Liver (tissue), 9 donors: Measurements from ENCODE around the gene PTCRA. TPM values are rescaled to one million over a fixed set of nuclear protein-coding genes. Genes with fewer than 3 reads are reported as not detected.

Source experiments
- DNase-seq: peaks from one replicate; pipeline ENCODE4 v3.0.0-alpha.2; 2017; ENCODE audit warnings: low spot score
- H3K27ac ChIP-seq, 2 donors: one replicate each; pipeline ENCODE4 v1.7.0; 2013; ENCODE audit warnings: inconsistent platforms in 2 of 2, low read length in 2 of 2, control low read depth in 1 of 2, low read depth in 1 of 2, mild to moderate bottlenecking in 1 of 2
- H3K27me3 ChIP-seq, 4 donors: one replicate each; pipeline versions ENCODE4 v1.6.1 to v1.7.0; 2013; ENCODE audit warnings: low read length in 3 of 4, inconsistent platforms in 1 of 4, mild to moderate bottlenecking in 1 of 4, moderate library complexity in 1 of 4; ENCODE audit not compliant: control insufficient read depth in 4 of 4, insufficient read depth in 4 of 4
- H3K36me3 ChIP-seq, 4 donors: one replicate each; pipeline versions ENCODE4 v1.6.1 to v1.7.0; 2013; ENCODE audit warnings: low read length in 3 of 4, mild to moderate bottlenecking in 3 of 4, low read depth in 1 of 4, moderate library complexity in 1 of 4; ENCODE audit not compliant: control insufficient read depth in 4 of 4, insufficient read depth in 3 of 4
- H3K4me1 ChIP-seq, 4 donors: one replicate each; pipeline versions ENCODE4 v1.6.1 to v1.7.0; 2013; ENCODE audit warnings: low read length in 3 of 4, mild to moderate bottlenecking in 3 of 4, moderate library complexity in 1 of 4; ENCODE audit not compliant: control insufficient read depth in 4 of 4, insufficient read depth in 4 of 4
- H3K4me3 ChIP-seq, 3 donors: one replicate each; pipeline versions ENCODE4 v1.6.1 to v1.7.0; 2013; ENCODE audit warnings: low read length in 3 of 3, control low read depth in 1 of 3, low read depth in 1 of 3, mild to moderate bottlenecking in 1 of 3
- H3K9ac ChIP-seq, 2 donors: one replicate each; pipeline ENCODE4 v1.7.0; 2013; ENCODE audit warnings: low read length in 2 of 2, mild to moderate bottlenecking in 2 of 2, moderate library complexity in 2 of 2, control low read depth in 1 of 2, low read depth in 1 of 2
- H3K9me3 ChIP-seq, 4 donors: one replicate each; pipeline versions ENCODE4 v1.6.1 to v1.7.0; 2013; ENCODE audit warnings: low read length in 3 of 4; ENCODE audit not compliant: control insufficient read depth in 4 of 4
- EGR1 ChIP-seq, 2 donors: IDR thresholded peaks; 2 replicates each; pipeline ENCODE4 v1.6.1; 2016 to 2018; ENCODE audit warnings: antibody characterized with exemption in 2 of 2, low read depth in 2 of 2
- FOXA1 ChIP-seq: IDR thresholded peaks from 2 replicates; pipeline ENCODE4 v1.6.1; 2016; ENCODE audit warnings: antibody characterized with exemption
- FOXA2 ChIP-seq: IDR thresholded peaks from 2 replicates; pipeline ENCODE4 v1.6.1; 2016; ENCODE audit warnings: antibody characterized with exemption
- GABPA ChIP-seq, 2 donors: IDR thresholded peaks in 1 of 2; conservative IDR thresholded peaks in 1 of 2; 2 replicates each; pipeline ENCODE4 v1.6.1; 2016; ENCODE audit warnings: antibody characterized with exemption in 2 of 2, mild to moderate bottlenecking in 1 of 2, moderate library complexity in 1 of 2
- HNF4A ChIP-seq, 2 donors: conservative IDR thresholded peaks; 2 replicates each; pipeline ENCODE4 v1.6.1; 2016; ENCODE audit warnings: antibody characterized with exemption in 2 of 2, mild to moderate bottlenecking in 2 of 2
- HNF4G ChIP-seq: IDR thresholded peaks from 2 replicates; pipeline ENCODE4 v1.6.1; 2016; ENCODE audit warnings: antibody characterized with exemption
- JUND ChIP-seq, 2 donors: IDR thresholded peaks; 2 replicates each; pipeline ENCODE4 v1.6.1; 2016; ENCODE audit warnings: antibody characterized with exemption in 2 of 2
- NR2F2 ChIP-seq: IDR thresholded peaks from 2 replicates; pipeline ENCODE4 v1.6.1; 2016; ENCODE audit warnings: antibody characterized with exemption
- RAD21 ChIP-seq, 2 donors: IDR thresholded peaks; 2 replicates each; pipeline ENCODE4 v1.6.1; 2016; ENCODE audit warnings: antibody characterized with exemption in 2 of 2, mild to moderate bottlenecking in 2 of 2
- RXRA ChIP-seq, 2 donors: IDR thresholded peaks; 2 replicates each; pipeline ENCODE4 v1.6.1; 2017 to 2018; ENCODE audit warnings: antibody characterized with exemption in 2 of 2, mild to moderate bottlenecking in 1 of 2
- SP1 ChIP-seq: IDR thresholded peaks from 2 replicates; pipeline ENCODE4 v1.6.1; 2018; ENCODE audit warnings: antibody characterized with exemption, mild to moderate bottlenecking
- TAF1 ChIP-seq: conservative IDR thresholded peaks from 2 replicates; pipeline ENCODE4 v1.6.1; 2016; ENCODE audit warnings: antibody characterized with exemption, mild to moderate bottlenecking
- YY1 ChIP-seq: IDR thresholded peaks from 2 replicates; pipeline ENCODE4 v1.6.1; 2016; ENCODE audit warnings: antibody characterized with exemption, mild to moderate bottlenecking
- WGBS: extraction: QIAGEN DNeasy Blood & Tissue Kit; methylation state at CpG from one replicate; pipeline ENCODE4 v1.1.7; 2013; 5-methylcytosine and 5-hydroxymethylcytosine counted together
- polyA plus RNA-seq, 2 donors: library from polyadenylated mRNA; stranded (reverse) in 1 of 2; unstranded in 1 of 2; fragments of 200-250 nt in 1 of 2; fragments of >200 nt in 1 of 2; fragmentation: Nextera tagmentation in 1 of 2; extraction: Ambion mirVana in 1 of 2; gene quantifications; one replicate each; pipeline versions ENCODE4 v1.2.1 to v1.2.3, GENCODE V29; 2013 to 2015
- total RNA-seq, 2 donors: library from RNA; depleted of rRNA; stranded (reverse); fragments of >200 nt; gene quantifications; one replicate each; pipeline ENCODE4 v1.2.3, GENCODE V29; 2014
- TF ChIP-seq, protein P1 (sequence below): IDR thresholded peaks from 2 replicates; pipeline ENCODE4 v1.6.1; 2016; ENCODE audit warnings: antibody characterized with exemption, mild to moderate bottlenecking
- TF ChIP-seq, protein P2 (sequence below): IDR thresholded peaks from 2 replicates; pipeline ENCODE4 v1.6.1; 2016; ENCODE audit warnings: antibody characterized with exemption
- TF ChIP-seq, protein P3 (sequence below): IDR thresholded peaks from 2 replicates; pipeline ENCODE4 v1.6.1; 2016; ENCODE audit warnings: antibody characterized with exemption
- TF ChIP-seq, protein P4 (sequence below): IDR thresholded peaks from 2 replicates; pipeline ENCODE4 v1.6.1; 2016; ENCODE audit warnings: antibody characterized with exemption
- TF ChIP-seq, protein P5 (sequence below): fragments of 150-350 bp; IDR thresholded peaks from 2 replicates; pipeline ENCODE4 v1.5.1; 2017; ENCODE audit warnings: improper control_type of control experiment, low read depth, low read length; ENCODE audit not compliant: missing input control
- donor health status: healthy.
- donor health status: healthy.
- donor health status: healthy.
- donor health status: healthy.
- donor health status: healthy.

PTCRA gene
- total and polyA plus RNA-seq, 4 donors = 0.63 to 1.1 TPM; not detected in 2

DNA sequence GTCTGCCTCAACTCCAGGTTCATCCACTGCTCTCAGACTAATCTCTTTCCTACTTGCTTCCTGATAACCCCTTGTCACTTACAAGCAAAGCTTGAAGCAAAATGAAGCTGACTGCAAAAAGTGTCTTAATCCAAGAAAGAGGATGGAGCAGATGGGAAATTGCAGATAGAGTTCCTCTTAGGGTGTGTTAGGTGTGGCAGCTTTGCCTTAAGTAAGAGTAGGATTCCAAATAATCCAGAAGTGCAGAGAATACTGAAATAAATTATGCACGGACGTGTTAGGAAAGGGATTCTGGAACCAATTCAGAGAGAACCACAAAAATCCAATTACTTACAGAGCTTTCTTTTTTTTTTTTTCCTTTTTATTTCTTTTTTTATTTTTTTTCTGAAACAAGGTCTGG is 42.5 kb upstream of the PTCRA start:
- no peak overlapping the region for H3K4me3 ChIP-seq
- no peak overlapping the region for H3K27ac ChIP-seq
- H3K4me1 ChIP-seq = peaks cover 0 to 7% (median 4%) of the 10 kb centered on the region in 4 donors
- H3K9ac ChIP-seq = no peak overlapping the region
- no peaks in the 10 kb centered on the region for H3K9me3 ChIP-seq
- TF ChIP-seq NR2F2 (no peak), GABPA (IDR thresholded peaks at IDR 0.05 in 1 of 2, conservative IDR thresholded peaks at IDR 0.05 in 1 of 2) (no peak), TAF1 (no peak), FOXA2 (no peak), SP1 (no peak), RXRA (IDR thresholded peaks at IDR 0.05) (no peak), FOXA1 (no peak), JUND (IDR thresholded peaks at IDR 0.05) (no peak)
- TF ChIP-seq, protein P1, sequence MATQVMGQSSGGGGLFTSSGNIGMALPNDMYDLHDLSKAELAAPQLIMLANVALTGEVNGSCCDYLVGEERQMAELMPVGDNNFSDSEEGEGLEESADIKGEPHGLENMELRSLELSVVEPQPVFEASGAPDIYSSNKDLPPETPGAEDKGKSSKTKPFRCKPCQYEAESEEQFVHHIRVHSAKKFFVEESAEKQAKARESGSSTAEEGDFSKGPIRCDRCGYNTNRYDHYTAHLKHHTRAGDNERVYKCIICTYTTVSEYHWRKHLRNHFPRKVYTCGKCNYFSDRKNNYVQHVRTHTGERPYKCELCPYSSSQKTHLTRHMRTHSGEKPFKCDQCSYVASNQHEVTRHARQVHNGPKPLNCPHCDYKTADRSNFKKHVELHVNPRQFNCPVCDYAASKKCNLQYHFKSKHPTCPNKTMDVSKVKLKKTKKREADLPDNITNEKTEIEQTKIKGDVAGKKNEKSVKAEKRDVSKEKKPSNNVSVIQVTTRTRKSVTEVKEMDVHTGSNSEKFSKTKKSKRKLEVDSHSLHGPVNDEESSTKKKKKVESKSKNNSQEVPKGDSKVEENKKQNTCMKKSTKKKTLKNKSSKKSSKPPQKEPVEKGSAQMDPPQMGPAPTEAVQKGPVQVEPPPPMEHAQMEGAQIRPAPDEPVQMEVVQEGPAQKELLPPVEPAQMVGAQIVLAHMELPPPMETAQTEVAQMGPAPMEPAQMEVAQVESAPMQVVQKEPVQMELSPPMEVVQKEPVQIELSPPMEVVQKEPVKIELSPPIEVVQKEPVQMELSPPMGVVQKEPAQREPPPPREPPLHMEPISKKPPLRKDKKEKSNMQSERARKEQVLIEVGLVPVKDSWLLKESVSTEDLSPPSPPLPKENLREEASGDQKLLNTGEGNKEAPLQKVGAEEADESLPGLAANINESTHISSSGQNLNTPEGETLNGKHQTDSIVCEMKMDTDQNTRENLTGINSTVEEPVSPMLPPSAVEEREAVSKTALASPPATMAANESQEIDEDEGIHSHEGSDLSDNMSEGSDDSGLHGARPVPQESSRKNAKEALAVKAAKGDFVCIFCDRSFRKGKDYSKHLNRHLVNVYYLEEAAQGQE = no peak
- TF ChIP-seq, protein P2, sequence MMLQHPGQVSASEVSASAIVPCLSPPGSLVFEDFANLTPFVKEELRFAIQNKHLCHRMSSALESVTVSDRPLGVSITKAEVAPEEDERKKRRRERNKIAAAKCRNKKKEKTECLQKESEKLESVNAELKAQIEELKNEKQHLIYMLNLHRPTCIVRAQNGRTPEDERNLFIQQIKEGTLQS = no peak
- peaks cover 0 to 4% (median 0%) of the 10 kb centered on the region in 4 donors for H3K36me3 ChIP-seq
- no peak for DNase-seq
- no peaks in the 10 kb centered on the region for H3K27me3 ChIP-seq
- WGBS = 82% methylated on average over 2 of the region's 2 CpGs

DNA sequence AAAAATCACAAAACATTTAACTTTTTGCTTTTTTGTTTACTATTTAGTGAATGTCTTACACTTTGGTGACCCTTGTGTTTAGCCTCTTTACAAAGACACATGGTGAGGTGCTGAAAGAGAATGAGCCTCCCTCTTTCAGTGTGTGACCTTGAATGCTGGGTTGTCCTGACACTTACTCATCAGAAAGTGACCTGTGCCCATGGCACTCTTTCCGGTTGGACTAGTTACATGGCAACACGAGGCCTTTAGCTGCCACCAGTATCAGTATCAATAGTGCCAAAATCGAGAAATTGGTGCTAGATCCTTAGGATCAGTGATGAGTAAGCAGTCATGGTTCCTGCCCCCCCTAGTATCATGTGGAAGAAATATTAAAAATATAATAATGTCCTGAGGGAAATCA is 38.2 kb upstream of the PTCRA start:
- 32% methylated on average over 3 of the region's 3 CpGs for WGBS
- H3K9me3 ChIP-seq = no peaks in the 10 kb centered on the region
- H3K4me3 ChIP-seq = no peak overlapping the region
- peaks cover 4 to 19% (median 13%) of the 10 kb centered on the region in 4 donors for H3K4me1 ChIP-seq
- peaks cover 0 to 4% (median 0%) of the 10 kb centered on the region in 4 donors for H3K36me3 ChIP-seq
- no peak for DNase-seq
- no peaks in the 10 kb centered on the region for H3K27me3 ChIP-seq
- TF ChIP-seq GABPA (IDR thresholded peaks at IDR 0.05 in 1 of 2, conservative IDR thresholded peaks at IDR 0.05 in 1 of 2) (peak in 1 of 2 donors; percentile 69), YY1 (peak; percentile 29), JUND (IDR thresholded peaks at IDR 0.05) (no peak), NR2F2 (no peak), RXRA (IDR thresholded peaks at IDR 0.05) (peak in 1 of 2 donors; percentile 13), EGR1 (IDR thresholded peaks at IDR 0.05; ENCODE audit: low read depth in 2 of 2) (no peak), FOXA1 (no peak), FOXA2 (no peak), HNF4A (conservative IDR thresholded peaks at IDR 0.05) (peak; percentile 54 to 57), HNF4G (no peak), SP1 (peak; percentile 23), TAF1 (no peak), RAD21 (IDR thresholded peaks at IDR 0.05) (no peak)
- TF ChIP-seq, protein P3, sequence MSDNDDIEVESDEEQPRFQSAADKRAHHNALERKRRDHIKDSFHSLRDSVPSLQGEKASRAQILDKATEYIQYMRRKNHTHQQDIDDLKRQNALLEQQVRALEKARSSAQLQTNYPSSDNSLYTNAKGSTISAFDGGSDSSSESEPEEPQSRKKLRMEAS = peak; percentile 38
- TF ChIP-seq, protein P2 = no peak
- TF ChIP-seq, protein P4, sequence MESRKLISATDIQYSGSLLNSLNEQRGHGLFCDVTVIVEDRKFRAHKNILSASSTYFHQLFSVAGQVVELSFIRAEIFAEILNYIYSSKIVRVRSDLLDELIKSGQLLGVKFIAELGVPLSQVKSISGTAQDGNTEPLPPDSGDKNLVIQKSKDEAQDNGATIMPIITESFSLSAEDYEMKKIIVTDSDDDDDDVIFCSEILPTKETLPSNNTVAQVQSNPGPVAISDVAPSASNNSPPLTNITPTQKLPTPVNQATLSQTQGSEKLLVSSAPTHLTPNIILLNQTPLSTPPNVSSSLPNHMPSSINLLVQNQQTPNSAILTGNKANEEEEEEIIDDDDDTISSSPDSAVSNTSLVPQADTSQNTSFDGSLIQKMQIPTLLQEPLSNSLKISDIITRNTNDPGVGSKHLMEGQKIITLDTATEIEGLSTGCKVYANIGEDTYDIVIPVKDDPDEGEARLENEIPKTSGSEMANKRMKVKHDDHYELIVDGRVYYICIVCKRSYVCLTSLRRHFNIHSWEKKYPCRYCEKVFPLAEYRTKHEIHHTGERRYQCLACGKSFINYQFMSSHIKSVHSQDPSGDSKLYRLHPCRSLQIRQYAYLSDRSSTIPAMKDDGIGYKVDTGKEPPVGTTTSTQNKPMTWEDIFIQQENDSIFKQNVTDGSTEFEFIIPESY = no peak
- TF ChIP-seq, protein P1 = no peak
- TF ChIP-seq, protein P5, sequence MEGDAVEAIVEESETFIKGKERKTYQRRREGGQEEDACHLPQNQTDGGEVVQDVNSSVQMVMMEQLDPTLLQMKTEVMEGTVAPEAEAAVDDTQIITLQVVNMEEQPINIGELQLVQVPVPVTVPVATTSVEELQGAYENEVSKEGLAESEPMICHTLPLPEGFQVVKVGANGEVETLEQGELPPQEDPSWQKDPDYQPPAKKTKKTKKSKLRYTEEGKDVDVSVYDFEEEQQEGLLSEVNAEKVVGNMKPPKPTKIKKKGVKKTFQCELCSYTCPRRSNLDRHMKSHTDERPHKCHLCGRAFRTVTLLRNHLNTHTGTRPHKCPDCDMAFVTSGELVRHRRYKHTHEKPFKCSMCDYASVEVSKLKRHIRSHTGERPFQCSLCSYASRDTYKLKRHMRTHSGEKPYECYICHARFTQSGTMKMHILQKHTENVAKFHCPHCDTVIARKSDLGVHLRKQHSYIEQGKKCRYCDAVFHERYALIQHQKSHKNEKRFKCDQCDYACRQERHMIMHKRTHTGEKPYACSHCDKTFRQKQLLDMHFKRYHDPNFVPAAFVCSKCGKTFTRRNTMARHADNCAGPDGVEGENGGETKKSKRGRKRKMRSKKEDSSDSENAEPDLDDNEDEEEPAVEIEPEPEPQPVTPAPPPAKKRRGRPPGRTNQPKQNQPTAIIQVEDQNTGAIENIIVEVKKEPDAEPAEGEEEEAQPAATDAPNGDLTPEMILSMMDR = no peak
- H3K9ac ChIP-seq = no peak overlapping the region
- peak overlapping the region; percentile 31 to 58 for H3K27ac ChIP-seq
